Liver (tissue), 9 donors: Measurements from ENCODE around the gene THRAP3. TPM values are rescaled to one million over a fixed set of nuclear protein-coding genes. Genes with fewer than 3 reads are reported as not detected.

Experiments used
- DNase-seq: peaks from one replicate; pipeline ENCODE4 v3.0.0-alpha.2; 2017; ENCODE audit warnings: low spot score
- H3K27ac ChIP-seq, 2 donors: one replicate each; pipeline ENCODE4 v1.7.0; 2013; ENCODE audit warnings: inconsistent platforms in 2 of 2, low read length in 2 of 2, control low read depth in 1 of 2, low read depth in 1 of 2, mild to moderate bottlenecking in 1 of 2
- H3K27me3 ChIP-seq, 4 donors: one replicate each; pipeline versions ENCODE4 v1.6.1 to v1.7.0; 2013; ENCODE audit warnings: low read length in 3 of 4, inconsistent platforms in 1 of 4, mild to moderate bottlenecking in 1 of 4, moderate library complexity in 1 of 4; ENCODE audit not compliant: control insufficient read depth in 4 of 4, insufficient read depth in 4 of 4
- H3K36me3 ChIP-seq, 4 donors: one replicate each; pipeline versions ENCODE4 v1.6.1 to v1.7.0; 2013; ENCODE audit warnings: low read length in 3 of 4, mild to moderate bottlenecking in 3 of 4, low read depth in 1 of 4, moderate library complexity in 1 of 4; ENCODE audit not compliant: control insufficient read depth in 4 of 4, insufficient read depth in 3 of 4
- H3K4me1 ChIP-seq, 4 donors: one replicate each; pipeline versions ENCODE4 v1.6.1 to v1.7.0; 2013; ENCODE audit warnings: low read length in 3 of 4, mild to moderate bottlenecking in 3 of 4, moderate library complexity in 1 of 4; ENCODE audit not compliant: control insufficient read depth in 4 of 4, insufficient read depth in 4 of 4
- H3K4me3 ChIP-seq, 3 donors: one replicate each; pipeline versions ENCODE4 v1.6.1 to v1.7.0; 2013; ENCODE audit warnings: low read length in 3 of 3, control low read depth in 1 of 3, low read depth in 1 of 3, mild to moderate bottlenecking in 1 of 3
- H3K9ac ChIP-seq, 2 donors: one replicate each; pipeline ENCODE4 v1.7.0; 2013; ENCODE audit warnings: low read length in 2 of 2, mild to moderate bottlenecking in 2 of 2, moderate library complexity in 2 of 2, control low read depth in 1 of 2, low read depth in 1 of 2
- H3K9me3 ChIP-seq, 4 donors: one replicate each; pipeline versions ENCODE4 v1.6.1 to v1.7.0; 2013; ENCODE audit warnings: low read length in 3 of 4; ENCODE audit not compliant: control insufficient read depth in 4 of 4
- EGR1 ChIP-seq, 2 donors: IDR thresholded peaks; 2 replicates each; pipeline ENCODE4 v1.6.1; 2016 to 2018; ENCODE audit warnings: antibody characterized with exemption in 2 of 2, low read depth in 2 of 2
- FOXA1 ChIP-seq: IDR thresholded peaks from 2 replicates; pipeline ENCODE4 v1.6.1; 2016; ENCODE audit warnings: antibody characterized with exemption
- FOXA2 ChIP-seq: IDR thresholded peaks from 2 replicates; pipeline ENCODE4 v1.6.1; 2016; ENCODE audit warnings: antibody characterized with exemption
- GABPA ChIP-seq, 2 donors: IDR thresholded peaks in 1 of 2; conservative IDR thresholded peaks in 1 of 2; 2 replicates each; pipeline ENCODE4 v1.6.1; 2016; ENCODE audit warnings: antibody characterized with exemption in 2 of 2, mild to moderate bottlenecking in 1 of 2, moderate library complexity in 1 of 2
- HNF4A ChIP-seq, 2 donors: conservative IDR thresholded peaks; 2 replicates each; pipeline ENCODE4 v1.6.1; 2016; ENCODE audit warnings: antibody characterized with exemption in 2 of 2, mild to moderate bottlenecking in 2 of 2
- HNF4G ChIP-seq: IDR thresholded peaks from 2 replicates; pipeline ENCODE4 v1.6.1; 2016; ENCODE audit warnings: antibody characterized with exemption
- JUND ChIP-seq, 2 donors: IDR thresholded peaks; 2 replicates each; pipeline ENCODE4 v1.6.1; 2016; ENCODE audit warnings: antibody characterized with exemption in 2 of 2
- NR2F2 ChIP-seq: IDR thresholded peaks from 2 replicates; pipeline ENCODE4 v1.6.1; 2016; ENCODE audit warnings: antibody characterized with exemption
- RAD21 ChIP-seq, 2 donors: IDR thresholded peaks; 2 replicates each; pipeline ENCODE4 v1.6.1; 2016; ENCODE audit warnings: antibody characterized with exemption in 2 of 2, mild to moderate bottlenecking in 2 of 2
- RXRA ChIP-seq, 2 donors: IDR thresholded peaks; 2 replicates each; pipeline ENCODE4 v1.6.1; 2017 to 2018; ENCODE audit warnings: antibody characterized with exemption in 2 of 2, mild to moderate bottlenecking in 1 of 2
- SP1 ChIP-seq: IDR thresholded peaks from 2 replicates; pipeline ENCODE4 v1.6.1; 2018; ENCODE audit warnings: antibody characterized with exemption, mild to moderate bottlenecking
- TAF1 ChIP-seq: conservative IDR thresholded peaks from 2 replicates; pipeline ENCODE4 v1.6.1; 2016; ENCODE audit warnings: antibody characterized with exemption, mild to moderate bottlenecking
- YY1 ChIP-seq: IDR thresholded peaks from 2 replicates; pipeline ENCODE4 v1.6.1; 2016; ENCODE audit warnings: antibody characterized with exemption, mild to moderate bottlenecking
- WGBS: extraction: QIAGEN DNeasy Blood & Tissue Kit; methylation state at CpG from one replicate; pipeline ENCODE4 v1.1.7; 2013; 5-methylcytosine and 5-hydroxymethylcytosine counted together
- polyA plus RNA-seq, 2 donors: library from polyadenylated mRNA; stranded (reverse) in 1 of 2; unstranded in 1 of 2; fragments of 200-250 nt in 1 of 2; fragments of >200 nt in 1 of 2; fragmentation: Nextera tagmentation in 1 of 2; extraction: Ambion mirVana in 1 of 2; gene quantifications; one replicate each; pipeline versions ENCODE4 v1.2.1 to v1.2.3, GENCODE V29; 2013 to 2015
- total RNA-seq, 2 donors: library from RNA; depleted of rRNA; stranded (reverse); fragments of >200 nt; gene quantifications; one replicate each; pipeline ENCODE4 v1.2.3, GENCODE V29; 2014
- TF ChIP-seq, protein P1 (sequence below): IDR thresholded peaks from 2 replicates; pipeline ENCODE4 v1.6.1; 2016; ENCODE audit warnings: antibody characterized with exemption, mild to moderate bottlenecking
- TF ChIP-seq, protein P2 (sequence below): IDR thresholded peaks from 2 replicates; pipeline ENCODE4 v1.6.1; 2016; ENCODE audit warnings: antibody characterized with exemption
- TF ChIP-seq, protein P3 (sequence below): IDR thresholded peaks from 2 replicates; pipeline ENCODE4 v1.6.1; 2016; ENCODE audit warnings: antibody characterized with exemption
- TF ChIP-seq, protein P4 (sequence below): fragments of 150-350 bp; IDR thresholded peaks from 2 replicates; pipeline ENCODE4 v1.5.1; 2017; ENCODE audit warnings: improper control_type of control experiment, low read depth, low read length; ENCODE audit not compliant: missing input control
- TF ChIP-seq, protein P5 (sequence below): IDR thresholded peaks from 2 replicates; pipeline ENCODE4 v1.6.1; 2016; ENCODE audit warnings: antibody characterized with exemption
- donor health status: healthy.
- donor health status: healthy.
- donor health status: healthy.
- donor health status: healthy.
- donor health status: healthy.

Gene THRAP3
- total and polyA plus RNA-seq, 4 donors: 21.3 to 55.1 (median 45.8) TPM

DNA sequence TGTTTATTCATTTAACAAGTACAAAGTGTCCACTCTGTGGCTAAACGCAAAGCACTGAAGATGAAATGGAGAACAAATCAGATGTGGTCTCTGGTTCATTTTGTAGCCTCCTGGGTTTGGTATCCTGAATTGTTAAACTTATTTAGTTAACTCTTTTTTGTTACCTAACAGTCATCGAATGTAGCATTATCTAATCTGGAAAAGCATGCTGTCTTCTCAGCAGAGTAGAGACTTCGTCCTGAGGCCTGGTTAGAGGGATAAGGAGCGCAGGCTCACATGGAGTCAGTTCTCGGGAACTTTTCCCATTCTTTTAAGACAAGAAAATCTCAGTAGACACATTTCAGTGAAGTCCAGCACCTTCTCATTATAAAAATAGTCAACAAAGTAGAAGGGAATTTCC, 48.8 kb downstream of the THRAP3 start:
- no peak for DNase-seq
- Histone ChIP-seq H3K9me3 (no peaks in the 10 kb centered on the region), H3K36me3 (peaks cover 2 to 3% (median 3%) of the 10 kb centered on the region in 4 donors), H3K9ac (no peak overlapping the region), H3K27me3 (no peaks in the 10 kb centered on the region), H3K27ac (no peak overlapping the region), H3K4me1 (peaks cover 16 to 26% (median 20%) of the 10 kb centered on the region in 4 donors), H3K4me3 (no peak overlapping the region)
- TF ChIP-seq, protein P1, sequence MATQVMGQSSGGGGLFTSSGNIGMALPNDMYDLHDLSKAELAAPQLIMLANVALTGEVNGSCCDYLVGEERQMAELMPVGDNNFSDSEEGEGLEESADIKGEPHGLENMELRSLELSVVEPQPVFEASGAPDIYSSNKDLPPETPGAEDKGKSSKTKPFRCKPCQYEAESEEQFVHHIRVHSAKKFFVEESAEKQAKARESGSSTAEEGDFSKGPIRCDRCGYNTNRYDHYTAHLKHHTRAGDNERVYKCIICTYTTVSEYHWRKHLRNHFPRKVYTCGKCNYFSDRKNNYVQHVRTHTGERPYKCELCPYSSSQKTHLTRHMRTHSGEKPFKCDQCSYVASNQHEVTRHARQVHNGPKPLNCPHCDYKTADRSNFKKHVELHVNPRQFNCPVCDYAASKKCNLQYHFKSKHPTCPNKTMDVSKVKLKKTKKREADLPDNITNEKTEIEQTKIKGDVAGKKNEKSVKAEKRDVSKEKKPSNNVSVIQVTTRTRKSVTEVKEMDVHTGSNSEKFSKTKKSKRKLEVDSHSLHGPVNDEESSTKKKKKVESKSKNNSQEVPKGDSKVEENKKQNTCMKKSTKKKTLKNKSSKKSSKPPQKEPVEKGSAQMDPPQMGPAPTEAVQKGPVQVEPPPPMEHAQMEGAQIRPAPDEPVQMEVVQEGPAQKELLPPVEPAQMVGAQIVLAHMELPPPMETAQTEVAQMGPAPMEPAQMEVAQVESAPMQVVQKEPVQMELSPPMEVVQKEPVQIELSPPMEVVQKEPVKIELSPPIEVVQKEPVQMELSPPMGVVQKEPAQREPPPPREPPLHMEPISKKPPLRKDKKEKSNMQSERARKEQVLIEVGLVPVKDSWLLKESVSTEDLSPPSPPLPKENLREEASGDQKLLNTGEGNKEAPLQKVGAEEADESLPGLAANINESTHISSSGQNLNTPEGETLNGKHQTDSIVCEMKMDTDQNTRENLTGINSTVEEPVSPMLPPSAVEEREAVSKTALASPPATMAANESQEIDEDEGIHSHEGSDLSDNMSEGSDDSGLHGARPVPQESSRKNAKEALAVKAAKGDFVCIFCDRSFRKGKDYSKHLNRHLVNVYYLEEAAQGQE: no peak
- TF ChIP-seq HNF4G (no peak), RXRA (IDR thresholded peaks at IDR 0.05) (no peak), SP1 (no peak), NR2F2 (no peak), HNF4A (conservative IDR thresholded peaks at IDR 0.05) (no peak), RAD21 (IDR thresholded peaks at IDR 0.05) (no peak), GABPA (IDR thresholded peaks at IDR 0.05 in 1 of 2, conservative IDR thresholded peaks at IDR 0.05 in 1 of 2) (no peak), JUND (IDR thresholded peaks at IDR 0.05) (no peak), FOXA1 (no peak), YY1 (no peak), EGR1 (IDR thresholded peaks at IDR 0.05; ENCODE audit: low read depth in 2 of 2) (no peak)
- TF ChIP-seq, protein P2, sequence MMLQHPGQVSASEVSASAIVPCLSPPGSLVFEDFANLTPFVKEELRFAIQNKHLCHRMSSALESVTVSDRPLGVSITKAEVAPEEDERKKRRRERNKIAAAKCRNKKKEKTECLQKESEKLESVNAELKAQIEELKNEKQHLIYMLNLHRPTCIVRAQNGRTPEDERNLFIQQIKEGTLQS: no peak
- TF ChIP-seq, protein P3, sequence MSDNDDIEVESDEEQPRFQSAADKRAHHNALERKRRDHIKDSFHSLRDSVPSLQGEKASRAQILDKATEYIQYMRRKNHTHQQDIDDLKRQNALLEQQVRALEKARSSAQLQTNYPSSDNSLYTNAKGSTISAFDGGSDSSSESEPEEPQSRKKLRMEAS: no peak
- TF ChIP-seq, protein P4, sequence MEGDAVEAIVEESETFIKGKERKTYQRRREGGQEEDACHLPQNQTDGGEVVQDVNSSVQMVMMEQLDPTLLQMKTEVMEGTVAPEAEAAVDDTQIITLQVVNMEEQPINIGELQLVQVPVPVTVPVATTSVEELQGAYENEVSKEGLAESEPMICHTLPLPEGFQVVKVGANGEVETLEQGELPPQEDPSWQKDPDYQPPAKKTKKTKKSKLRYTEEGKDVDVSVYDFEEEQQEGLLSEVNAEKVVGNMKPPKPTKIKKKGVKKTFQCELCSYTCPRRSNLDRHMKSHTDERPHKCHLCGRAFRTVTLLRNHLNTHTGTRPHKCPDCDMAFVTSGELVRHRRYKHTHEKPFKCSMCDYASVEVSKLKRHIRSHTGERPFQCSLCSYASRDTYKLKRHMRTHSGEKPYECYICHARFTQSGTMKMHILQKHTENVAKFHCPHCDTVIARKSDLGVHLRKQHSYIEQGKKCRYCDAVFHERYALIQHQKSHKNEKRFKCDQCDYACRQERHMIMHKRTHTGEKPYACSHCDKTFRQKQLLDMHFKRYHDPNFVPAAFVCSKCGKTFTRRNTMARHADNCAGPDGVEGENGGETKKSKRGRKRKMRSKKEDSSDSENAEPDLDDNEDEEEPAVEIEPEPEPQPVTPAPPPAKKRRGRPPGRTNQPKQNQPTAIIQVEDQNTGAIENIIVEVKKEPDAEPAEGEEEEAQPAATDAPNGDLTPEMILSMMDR: no peak
- 77% methylated on average over 5 of the region's 5 CpGs for WGBS

DNA sequence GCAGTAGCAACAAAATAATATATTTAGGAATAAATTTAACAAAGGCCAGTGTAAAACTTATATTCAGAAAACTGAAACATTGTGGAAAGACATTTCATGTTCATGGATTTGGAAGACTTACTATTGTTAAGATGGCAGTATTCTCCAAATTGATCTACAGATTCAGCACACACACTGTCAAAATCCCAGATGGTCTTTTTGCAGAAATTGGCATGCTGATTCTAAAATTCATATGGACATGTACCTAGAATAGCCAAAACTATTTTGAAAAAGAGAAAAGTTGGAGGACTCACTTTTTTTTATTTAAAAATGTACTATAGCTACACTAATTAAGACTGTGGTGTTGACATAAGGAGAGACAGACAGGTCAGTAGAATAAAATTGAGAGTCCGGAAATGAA, 50.0 kb downstream of the THRAP3 start:
- Histone ChIP-seq H3K4me1 (peaks cover 13 to 26% (median 19%) of the 10 kb centered on the region in 4 donors), H3K36me3 (peaks cover 2 to 3% (median 3%) of the 10 kb centered on the region in 4 donors), H3K27ac (no peak overlapping the region), H3K9ac (no peak overlapping the region), H3K9me3 (no peaks in the 10 kb centered on the region), H3K27me3 (no peaks in the 10 kb centered on the region), H3K4me3 (no peak overlapping the region)
- WGBS: 96% methylated on average over 1 of the region's 1 CpG
- DNase-seq: no peak
- TF ChIP-seq, protein P2: no peak
- TF ChIP-seq TAF1: no peak
- TF ChIP-seq JUND (IDR thresholded peaks at IDR 0.05): no peak
- no peak for TF ChIP-seq YY1
- no peak for TF ChIP-seq RAD21 (IDR thresholded peaks at IDR 0.05)
- no peak for TF ChIP-seq SP1
- TF ChIP-seq FOXA2: no peak
- TF ChIP-seq, protein P4: no peak
- TF ChIP-seq, protein P5, sequence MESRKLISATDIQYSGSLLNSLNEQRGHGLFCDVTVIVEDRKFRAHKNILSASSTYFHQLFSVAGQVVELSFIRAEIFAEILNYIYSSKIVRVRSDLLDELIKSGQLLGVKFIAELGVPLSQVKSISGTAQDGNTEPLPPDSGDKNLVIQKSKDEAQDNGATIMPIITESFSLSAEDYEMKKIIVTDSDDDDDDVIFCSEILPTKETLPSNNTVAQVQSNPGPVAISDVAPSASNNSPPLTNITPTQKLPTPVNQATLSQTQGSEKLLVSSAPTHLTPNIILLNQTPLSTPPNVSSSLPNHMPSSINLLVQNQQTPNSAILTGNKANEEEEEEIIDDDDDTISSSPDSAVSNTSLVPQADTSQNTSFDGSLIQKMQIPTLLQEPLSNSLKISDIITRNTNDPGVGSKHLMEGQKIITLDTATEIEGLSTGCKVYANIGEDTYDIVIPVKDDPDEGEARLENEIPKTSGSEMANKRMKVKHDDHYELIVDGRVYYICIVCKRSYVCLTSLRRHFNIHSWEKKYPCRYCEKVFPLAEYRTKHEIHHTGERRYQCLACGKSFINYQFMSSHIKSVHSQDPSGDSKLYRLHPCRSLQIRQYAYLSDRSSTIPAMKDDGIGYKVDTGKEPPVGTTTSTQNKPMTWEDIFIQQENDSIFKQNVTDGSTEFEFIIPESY: no peak
- TF ChIP-seq GABPA (IDR thresholded peaks at IDR 0.05 in 1 of 2, conservative IDR thresholded peaks at IDR 0.05 in 1 of 2): no peak
- TF ChIP-seq HNF4G: no peak
- no peak for TF ChIP-seq NR2F2
- no peak for TF ChIP-seq HNF4A (conservative IDR thresholded peaks at IDR 0.05)
- TF ChIP-seq, protein P3: no peak
- no peak for TF ChIP-seq RXRA (IDR thresholded peaks at IDR 0.05)
